Measurements from ENCODE around the gene DDX52. TPM values are rescaled to one million over a fixed set of nuclear protein-coding genes. Genes with fewer than 3 reads are reported as not detected.

The DDX52 gene
- total and polyA plus RNA-seq, 2 experiments from 2014 or later, result 46.2 to 61.3 TPM

DNA sequence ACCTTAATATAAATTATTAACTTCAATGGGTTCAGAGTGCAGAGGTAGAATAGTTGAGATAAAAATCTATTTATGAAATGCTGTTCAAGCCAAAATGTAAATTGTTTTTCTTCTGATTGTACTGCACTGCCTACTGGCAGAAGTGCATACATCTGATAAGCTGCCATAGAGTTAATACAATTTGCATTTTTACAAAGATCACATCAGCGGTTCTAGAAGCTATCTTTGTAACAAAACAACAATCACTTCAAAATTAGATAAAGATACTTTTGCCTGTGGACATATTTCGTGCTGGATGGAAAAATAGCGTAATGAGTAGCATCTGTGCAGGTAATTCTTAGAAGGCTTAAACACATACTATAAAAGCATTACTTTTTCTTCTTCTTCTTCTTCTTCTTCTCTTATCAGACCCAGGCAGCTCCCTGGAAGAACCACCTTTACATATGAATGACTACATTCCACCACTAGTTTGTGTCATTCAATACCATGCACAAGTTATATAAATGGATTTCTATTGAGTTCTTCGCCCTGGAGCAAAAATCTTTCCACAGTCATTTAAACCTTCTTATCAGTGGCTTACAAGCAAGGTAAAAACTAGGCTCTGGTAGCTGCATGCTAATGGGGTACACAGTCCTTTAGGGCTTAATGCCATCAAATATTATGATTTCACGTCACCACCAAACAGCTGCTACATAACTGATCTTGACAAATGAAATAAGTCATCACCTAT, 81.1 kb downstream of the DDX52 start:
- H3K4me1 Mint-ChIP-seq, result peaks cover 13% of the 10 kb centered on the region
- H3K9me3 Mint-ChIP-seq, result peaks cover 11% of the 10 kb centered on the region
- Histone ChIP-seq H2AFZ (no peak overlapping the region), H3K4me2 (peak overlapping the region; percentile 12), H3K4me3 (no peak overlapping the region), H3F3A (replicated peaks; ENCODE audit: low read depth) (no peaks in the 10 kb centered on the region), H4K20me1 (replicated peaks; ENCODE audit: insufficient read depth) (no peaks in the 10 kb centered on the region), H3K9me2 (ENCODE audit: insufficient read depth) (peaks cover 3% of the 10 kb centered on the region; the same call in 1 of the 2 replicates), H3K4me1 (ENCODE audit: insufficient read depth) (peaks cover 19% of the 10 kb centered on the region), H3K79me2 (replicated peaks; ENCODE audit: insufficient read depth) (no peaks in the 10 kb centered on the region), H3K36me3 (ENCODE audit: insufficient read depth) (peaks cover 12% of the 10 kb centered on the region; the same call in 1 of the 2 replicates), H3K27me3 (ENCODE audit: insufficient read depth) (no peaks in the 10 kb centered on the region), H3K27ac (ENCODE audit: low read depth) (no peak overlapping the region)
- H3K27ac Mint-ChIP-seq, result peak overlapping the region; percentile 63
- DNase-seq (ENCODE audit: low spot score) (peak; percentile 38), ATAC-seq (peak; percentile 40; the same call in 2 of the 3 replicates)
- peaks cover 43% of the 10 kb centered on the region for H3K36me3 Mint-ChIP-seq (ENCODE audit: low read depth)
- TF ChIP-seq NANOG (IDR thresholded peaks at IDR 0.05; ENCODE audit: borderline replicate concordance) (0 out of 2 replicates have a peak, but pooled peaks have one; percentile 4), EZH2phosphoT487 (IDR thresholded peaks at IDR 0.05; ENCODE audit: unreplicated experiment) (no peak)
- peaks cover 5% of the 10 kb centered on the region for H3K27me3 Mint-ChIP-seq (ENCODE audit: insufficient read depth, low read depth, poor library complexity)
- peak overlapping the region; percentile 12; the same call in 1 of the 3 replicates for H3K4me3 Mint-ChIP-seq

Small RNAs within 50 kb of the gene (microRNA-seq; reads per million reads assigned to microRNA genes)
- gene MIR378J, result not detected

Small RNAs within 50 kb of the gene (small RNA-seq; reads per million reads assigned to genes)
- not detected for gene MIR378J (ENCODE audit: low replicate concordance)

Other genes starting within 250 kb of the DDX52 start
- gene ACACA, start 236.6 kb downstream of the DDX52 start, total RNA-seq (2014; rRNA removed; shearing (Covaris generic)), result 136 and 164 TPM in 2 replicates
- 53.5 and 59.6 TPM in 2 replicates for gene ACACA, start 236.6 kb downstream of the DDX52 start, polyA plus RNA-seq (2016; fragmentation: Nextera tagmentation; extraction: Ambion mirVana)
- 14.4 and 14.5 TPM in 2 replicates for gene TADA2A, start 236.6 kb downstream of the DDX52 start, total RNA-seq (2014; rRNA removed; shearing (Covaris generic))
- 17.1 and 18.0 TPM in 2 replicates for gene TADA2A, start 236.6 kb downstream of the DDX52 start, polyA plus RNA-seq (2016; fragmentation: Nextera tagmentation; extraction: Ambion mirVana)
- 38.7 and 41.2 TPM in 2 replicates for gene DUSP14, start 153.6 kb downstream of the DDX52 start, total RNA-seq (2014; rRNA removed; shearing (Covaris generic))
- gene DUSP14, start 153.6 kb downstream of the DDX52 start, polyA plus RNA-seq (2016; fragmentation: Nextera tagmentation; extraction: Ambion mirVana), result 34.3 and 36.7 TPM in 2 replicates
- gene SYNRG, start 34.0 kb downstream of the DDX52 start, total RNA-seq (2014; rRNA removed; shearing (Covaris generic)), result 15.4 and 18.6 TPM in 2 replicates
- gene SYNRG, start 34.0 kb downstream of the DDX52 start, polyA plus RNA-seq (2016; fragmentation: Nextera tagmentation; extraction: Ambion mirVana), result 17.3 and 22.6 TPM in 2 replicates
- gene HNF1B, start 101.6 kb upstream of the DDX52 start, total RNA-seq (2014; rRNA removed; shearing (Covaris generic)), result 0.04 and 0.07 TPM in 2 replicates
- 0.19 TPM in 1 of 2 replicates, not detected in the other for gene HNF1B, start 101.6 kb upstream of the DDX52 start, polyA plus RNA-seq (2016; fragmentation: Nextera tagmentation; extraction: Ambion mirVana)

Data from GM23338 (cell line).